HepG2 (cell line): Measurements from ENCODE around the gene UBE2B. TPM values are rescaled to one million over a fixed set of nuclear protein-coding genes. Genes with fewer than 3 reads are reported as not detected.

Experiments
- ELK4 ChIP-seq: sonication (generic); formaldehyde crosslinking; IDR thresholded peaks from 2 replicates; pipeline ENCODE4 v1.9.0; 2021; ENCODE audit warnings: missing genetic modification reagents, borderline replicate concordance
- MEIS1 ChIP-seq: sonication (generic); formaldehyde crosslinking; IDR thresholded peaks from 2 replicates; pipeline ENCODE4 v1.9.0; 2021; ENCODE audit warnings: mild to moderate bottlenecking, missing genetic modification reagents, moderate library complexity, borderline replicate concordance
- MEIS2 ChIP-seq: sonication (generic); formaldehyde crosslinking; IDR thresholded peaks from 2 replicates; pipeline ENCODE4 v1.9.0; 2021; ENCODE audit warnings: mild to moderate bottlenecking, missing genetic modification reagents
- MIER2 ChIP-seq: IDR thresholded peaks from 2 replicates; pipeline ENCODE4 v1.6.1; 2016; ENCODE audit warnings: missing biosample characterization, missing genetic modification reagents
- ZFP90 ChIP-seq: sonication (generic); formaldehyde crosslinking; IDR thresholded peaks from 2 replicates; pipeline ENCODE4 v1.8.0; 2022; ENCODE audit warnings: missing genetic modification reagents, mild to moderate bottlenecking, inconsistent platforms, borderline replicate concordance
- ZMYM2 ChIP-seq: sonication (generic); formaldehyde crosslinking; IDR thresholded peaks from 2 replicates; pipeline ENCODE4 v1.8.0; 2022; ENCODE audit warnings: mild to moderate bottlenecking, missing genetic modification reagents
- ZNF317 ChIP-seq: sonication (generic); formaldehyde crosslinking; IDR thresholded peaks from 2 replicates; pipeline ENCODE4 v1.5.0; 2020; ENCODE audit warnings: mild to moderate bottlenecking, missing genetic modification reagents
- ZNF331 ChIP-seq: sonication (generic); formaldehyde crosslinking; IDR thresholded peaks from 2 replicates; pipeline ENCODE4 v1.4.0; 2020; ENCODE audit warnings: missing genetic modification reagents
- ZNF510 ChIP-seq: sonication (generic); formaldehyde crosslinking; IDR thresholded peaks from 2 replicates; pipeline ENCODE4 v1.4.0; 2020; ENCODE audit warnings: low read depth, mild to moderate bottlenecking, missing genetic modification reagents
- ZNF513 ChIP-seq: sonication (generic); formaldehyde crosslinking; conservative IDR thresholded peaks from 2 replicates; pipeline ENCODE4 v1.5.0; 2020; ENCODE audit warnings: missing genetic modification reagents
- ZNF747 ChIP-seq: sonication (generic); formaldehyde crosslinking; IDR thresholded peaks from 2 replicates; pipeline ENCODE4 v1.8.1; 2023; ENCODE audit warnings: missing genetic modification reagents, mild to moderate bottlenecking, borderline replicate concordance
- ZNF775 ChIP-seq: sonication (generic); formaldehyde crosslinking; IDR thresholded peaks from 2 replicates; pipeline ENCODE4 v1.4.0; 2020; ENCODE audit warnings: missing genetic modification reagents, mild to moderate bottlenecking, moderate library complexity, borderline replicate concordance
- ZNF883 ChIP-seq: sonication (generic); formaldehyde crosslinking; IDR thresholded peaks from 2 replicates; pipeline ENCODE4 v1.5.1; 2020; ENCODE audit warnings: mild to moderate bottlenecking, missing genetic modification reagents; ENCODE audit errors: not compliant biosample characterization
- polyA plus RNA-seq, 8 experiments: library from polyadenylated mRNA; depleted of rRNA in 3 of 8; stranded (reverse) in 7 of 8; unstranded in 1 of 8; fragments of >200 nt; fragmentation: Illumina TruSeq in 4 of 8; extraction: Trizol in 4 of 8; gene quantifications; 2 replicates each; pipeline versions ENCODE4 v1.2.1 to v1.2.3, GENCODE V29; 2011 to 2016; ENCODE audit warnings: low read depth in 4 of 8, missing spikeins in 1 of 8, mixed read lengths in 1 of 8; ENCODE audit not compliant: insufficient read depth in 1 of 8
- total RNA-seq, 5 experiments: library from RNA; depleted of rRNA; stranded (reverse); fragments of >200 nt; fragmentation: Illumina TruSeq; extraction: Trizol; gene quantifications; 2 replicates each; pipeline ENCODE4 v1.2.3, GENCODE V29; 2016; ENCODE audit warnings: low read depth in 1 of 5
- TF ChIP-seq, protein P1 (sequence below): sonication (generic); formaldehyde crosslinking; IDR thresholded peaks from 2 replicates; pipeline ENCODE4 v1.5.0; 2020; ENCODE audit warnings: mild to moderate bottlenecking, missing genetic modification reagents, borderline replicate concordance
- TF ChIP-seq, protein P2 (sequence below): sonication (generic); formaldehyde crosslinking; IDR thresholded peaks from 2 replicates; pipeline ENCODE4 v1.4.0; 2020; ENCODE audit warnings: missing genetic modification reagents

Gene UBE2B
- total and polyA plus RNA-seq, 2 of the 13 experiments (the other 11 are each of a cell fraction or from before 2014, with no cell fraction given): 25.2 to 56.0 TPM

GRCh38 chr5:134411546-134412266, 40.3 kb downstream of the UBE2B start, which contains the start of gene CDKN2AIPNL (continued):
- TF ChIP-seq, protein P1, sequence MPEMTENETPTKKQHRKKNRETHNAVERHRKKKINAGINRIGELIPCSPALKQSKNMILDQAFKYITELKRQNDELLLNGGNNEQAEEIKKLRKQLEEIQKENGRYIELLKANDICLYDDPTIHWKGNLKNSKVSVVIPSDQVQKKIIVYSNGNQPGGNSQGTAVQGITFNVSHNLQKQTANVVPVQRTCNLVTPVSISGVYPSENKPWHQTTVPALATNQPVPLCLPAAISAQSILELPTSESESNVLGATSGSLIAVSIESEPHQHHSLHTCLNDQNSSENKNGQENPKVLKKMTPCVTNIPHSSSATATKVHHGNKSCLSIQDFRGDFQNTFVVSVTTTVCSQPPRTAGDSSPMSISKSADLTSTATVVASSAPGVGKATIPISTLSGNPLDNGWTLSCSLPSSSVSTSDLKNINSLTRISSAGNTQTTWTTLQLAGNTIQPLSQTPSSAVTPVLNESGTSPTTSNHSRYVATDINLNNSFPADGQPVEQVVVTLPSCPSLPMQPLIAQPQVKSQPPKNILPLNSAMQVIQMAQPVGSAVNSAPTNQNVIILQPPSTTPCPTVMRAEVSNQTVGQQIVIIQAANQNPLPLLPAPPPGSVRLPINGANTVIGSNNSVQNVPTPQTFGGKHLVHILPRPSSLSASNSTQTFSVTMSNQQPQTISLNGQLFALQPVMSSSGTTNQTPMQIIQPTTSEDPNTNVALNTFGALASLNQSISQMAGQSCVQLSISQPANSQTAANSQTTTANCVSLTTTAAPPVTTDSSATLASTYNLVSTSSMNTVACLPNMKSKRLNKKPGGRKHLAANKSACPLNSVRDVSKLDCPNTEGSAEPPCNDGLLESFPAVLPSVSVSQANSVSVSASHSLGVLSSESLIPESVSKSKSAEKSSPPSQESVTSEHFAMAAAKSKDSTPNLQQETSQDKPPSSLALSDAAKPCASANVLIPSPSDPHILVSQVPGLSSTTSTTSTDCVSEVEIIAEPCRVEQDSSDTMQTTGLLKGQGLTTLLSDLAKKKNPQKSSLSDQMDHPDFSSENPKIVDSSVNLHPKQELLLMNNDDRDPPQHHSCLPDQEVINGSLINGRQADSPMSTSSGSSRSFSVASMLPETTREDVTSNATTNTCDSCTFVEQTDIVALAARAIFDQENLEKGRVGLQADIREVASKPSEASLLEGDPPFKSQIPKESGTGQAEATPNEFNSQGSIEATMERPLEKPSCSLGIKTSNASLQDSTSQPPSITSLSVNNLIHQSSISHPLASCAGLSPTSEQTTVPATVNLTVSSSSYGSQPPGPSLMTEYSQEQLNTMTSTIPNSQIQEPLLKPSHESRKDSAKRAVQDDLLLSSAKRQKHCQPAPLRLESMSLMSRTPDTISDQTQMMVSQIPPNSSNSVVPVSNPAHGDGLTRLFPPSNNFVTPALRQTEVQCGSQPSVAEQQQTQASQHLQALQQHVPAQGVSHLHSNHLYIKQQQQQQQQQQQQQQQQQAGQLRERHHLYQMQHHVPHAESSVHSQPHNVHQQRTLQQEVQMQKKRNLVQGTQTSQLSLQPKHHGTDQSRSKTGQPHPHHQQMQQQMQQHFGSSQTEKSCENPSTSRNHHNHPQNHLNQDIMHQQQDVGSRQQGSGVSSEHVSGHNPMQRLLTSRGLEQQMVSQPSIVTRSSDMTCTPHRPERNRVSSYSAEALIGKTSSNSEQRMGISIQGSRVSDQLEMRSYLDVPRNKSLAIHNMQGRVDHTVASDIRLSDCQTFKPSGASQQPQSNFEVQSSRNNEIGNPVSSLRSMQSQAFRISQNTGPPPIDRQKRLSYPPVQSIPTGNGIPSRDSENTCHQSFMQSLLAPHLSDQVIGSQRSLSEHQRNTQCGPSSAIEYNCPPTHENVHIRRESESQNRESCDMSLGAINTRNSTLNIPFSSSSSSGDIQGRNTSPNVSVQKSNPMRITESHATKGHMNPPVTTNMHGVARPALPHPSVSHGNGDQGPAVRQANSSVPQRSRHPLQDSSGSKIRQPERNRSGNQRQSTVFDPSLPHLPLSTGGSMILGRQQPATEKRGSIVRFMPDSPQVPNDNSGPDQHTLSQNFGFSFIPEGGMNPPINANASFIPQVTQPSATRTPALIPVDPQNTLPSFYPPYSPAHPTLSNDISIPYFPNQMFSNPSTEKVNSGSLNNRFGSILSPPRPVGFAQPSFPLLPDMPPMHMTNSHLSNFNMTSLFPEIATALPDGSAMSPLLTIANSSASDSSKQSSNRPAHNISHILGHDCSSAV (CRISPR knock-in tag): no peak
- TF ChIP-seq, protein P2, sequence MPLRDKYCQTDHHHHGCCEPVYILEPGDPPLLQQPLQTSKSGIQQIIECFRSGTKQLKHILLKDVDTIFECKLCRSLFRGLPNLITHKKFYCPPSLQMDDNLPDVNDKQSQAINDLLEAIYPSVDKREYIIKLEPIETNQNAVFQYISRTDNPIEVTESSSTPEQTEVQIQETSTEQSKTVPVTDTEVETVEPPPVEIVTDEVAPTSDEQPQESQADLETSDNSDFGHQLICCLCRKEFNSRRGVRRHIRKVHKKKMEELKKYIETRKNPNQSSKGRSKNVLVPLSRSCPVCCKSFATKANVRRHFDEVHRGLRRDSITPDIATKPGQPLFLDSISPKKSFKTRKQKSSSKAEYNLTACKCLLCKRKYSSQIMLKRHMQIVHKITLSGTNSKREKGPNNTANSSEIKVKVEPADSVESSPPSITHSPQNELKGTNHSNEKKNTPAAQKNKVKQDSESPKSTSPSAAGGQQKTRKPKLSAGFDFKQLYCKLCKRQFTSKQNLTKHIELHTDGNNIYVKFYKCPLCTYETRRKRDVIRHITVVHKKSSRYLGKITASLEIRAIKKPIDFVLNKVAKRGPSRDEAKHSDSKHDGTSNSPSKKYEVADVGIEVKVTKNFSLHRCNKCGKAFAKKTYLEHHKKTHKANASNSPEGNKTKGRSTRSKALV: peak; percentile 81
- peak; percentile 81; the same call in 1 of the 2 replicates for TF ChIP-seq ZFP90 (CRISPR knock-in tag)
- TF ChIP-seq MEIS1 (CRISPR knock-in tag): peak; percentile 97
- no peak for TF ChIP-seq ZMYM2 (CRISPR knock-in tag)
- no peak for TF ChIP-seq ZNF775 (CRISPR knock-in tag)
- no peak for TF ChIP-seq ZNF513 (CRISPR knock-in tag)
- TF ChIP-seq ZNF747 (CRISPR knock-in tag): peak; percentile 98
- peak; percentile 79; the same call in 1 of the 2 replicates for TF ChIP-seq MIER2 (CRISPR knock-in tag)
- peak; percentile 78 for TF ChIP-seq MEIS2 (CRISPR knock-in tag)
- TF ChIP-seq ZNF331 (CRISPR knock-in tag): peak; percentile 86
- peak; percentile 94; the same call in 1 of the 2 replicates for TF ChIP-seq ZNF510 (CRISPR knock-in tag)
- TF ChIP-seq ELK4: no peak
- peak; percentile 54; the same call in 1 of the 2 replicates for TF ChIP-seq ZNF317
- peak; percentile 92 for TF ChIP-seq ZNF883 (CRISPR knock-in tag)
